CD1c-positive myeloid dendritic cell (primary cell): ENCODE results near the gene SENP6.
"Not testable (repeated sequence)": the region's sequence is repeated elsewhere in the genome, so short reads cannot be mapped to it uniquely, and the experiment has no call there.

ENCODE experiments used
- DNase-seq: peaks from one replicate; pipeline ENCODE4 v3.0.0-alpha.2; 2016; ENCODE audit errors: extremely low spot score

SENP6 gene

DNA sequence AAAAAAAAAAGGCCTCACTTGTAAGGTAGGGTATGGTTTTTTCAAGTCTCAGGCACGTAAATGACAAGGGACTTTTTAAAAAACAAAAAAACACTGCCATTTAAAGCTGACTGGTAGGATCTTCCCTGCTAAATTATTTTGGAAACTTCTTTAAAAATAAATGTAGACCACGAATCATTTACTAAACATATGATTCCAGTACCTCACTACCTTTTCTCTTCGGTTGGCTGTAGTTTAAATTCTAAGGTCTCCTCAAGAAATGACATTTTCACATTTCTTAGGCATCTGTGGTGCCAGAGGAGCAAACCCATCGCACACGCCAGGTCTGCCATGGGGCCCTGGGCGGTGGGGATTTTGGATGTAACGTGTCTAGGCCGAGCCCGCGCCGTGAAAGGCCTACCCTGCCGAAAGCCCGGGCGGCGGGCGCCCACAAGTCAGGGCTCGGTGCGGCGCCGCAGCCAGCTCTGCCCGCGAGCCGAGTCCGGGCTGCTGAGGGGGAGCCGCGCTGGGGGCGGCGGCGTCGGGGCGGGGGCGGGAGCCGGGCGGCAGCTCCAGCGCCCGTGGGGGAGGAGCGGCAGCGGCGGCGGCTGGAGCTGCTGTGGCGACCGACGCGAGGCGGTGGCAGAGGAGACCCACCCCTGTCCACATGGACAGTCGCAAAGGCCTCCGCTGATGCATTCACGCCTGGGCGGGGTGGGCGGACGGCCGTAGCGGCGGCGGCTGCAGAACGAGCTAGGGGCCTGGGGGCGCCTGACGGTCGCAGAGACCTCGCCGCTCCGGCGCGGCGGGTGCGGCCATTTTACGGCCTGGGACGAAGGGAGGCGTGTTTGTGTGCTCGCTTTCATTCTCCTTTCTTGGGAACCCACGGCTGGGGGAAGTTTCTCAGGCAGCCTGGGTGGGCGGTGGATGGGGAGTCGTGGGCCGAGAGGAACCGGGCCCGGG, at the start of gene SENP6:
Gene SENP6, plus strand, starts transcription at position 577 of the 942 bp plus-strand sequence. CDS start 645 bp downstream, outside the sequence.
- DNase-seq: peak; percentile 92

GRCh38 chr6:75556240-75556639, 45.4 kb upstream of the SENP6 start:
- no peak for DNase-seq

DNA sequence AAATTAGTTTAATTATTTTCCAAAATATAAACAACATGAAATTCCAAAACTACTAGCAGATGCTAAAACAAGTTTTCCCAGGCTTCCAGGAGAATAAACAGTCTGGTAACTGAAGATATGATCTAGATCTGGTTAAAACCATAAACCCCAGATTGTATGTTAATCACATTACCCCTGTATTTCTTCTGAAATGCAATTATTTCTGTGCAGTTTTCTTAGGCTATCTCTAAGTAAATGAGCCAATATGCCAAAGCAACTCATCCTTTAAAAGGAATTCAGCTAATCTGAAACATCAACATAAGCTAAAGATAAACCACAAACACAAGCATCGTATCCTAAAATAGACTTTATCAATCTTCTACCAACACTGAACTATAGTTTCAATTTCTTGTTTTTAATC, 44.6 kb upstream of the SENP6 start:
- DNase-seq: no peak

GRCh38 chr6:75563032-75563431, 38.6 kb upstream of the SENP6 start:
- peak; percentile 50 for DNase-seq

- no peak for DNase-seq
Measured at GRCh38 chr6:75566137-75566767, 35.4 kb upstream of the SENP6 start.

- no peak for DNase-seq
Measured at GRCh38 chr6:75568100-75568499, 33.6 kb upstream of the SENP6 start.

GRCh38 chr6:75568965-75569364, 32.7 kb upstream of the SENP6 start:
- no peak for DNase-seq

GRCh38 chr6:75570671-75571070, 31.0 kb upstream of the SENP6 start:
- DNase-seq: not testable (repeated sequence)

DNA sequence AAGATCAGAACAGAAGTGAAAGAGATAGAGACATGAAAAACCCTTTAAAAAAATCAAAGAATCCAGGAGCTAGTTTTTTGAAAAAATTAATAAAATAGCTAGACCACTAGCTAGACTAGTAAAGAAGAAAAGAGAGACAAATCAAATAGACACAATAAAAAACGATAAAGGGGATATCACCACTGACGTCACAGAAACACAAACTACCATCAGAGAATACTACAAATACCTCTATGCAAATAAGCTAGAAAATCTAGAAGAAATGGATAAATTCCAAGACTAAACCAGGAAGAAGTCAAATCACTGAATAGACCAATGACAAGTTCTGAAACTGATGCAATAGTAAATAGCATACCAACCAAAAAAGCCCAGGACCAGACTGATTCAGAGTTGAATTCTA, 29.6 kb upstream of the SENP6 start:
- no peak for DNase-seq

- DNase-seq: no peak
Measured at GRCh38 chr6:75579951-75580350, 21.7 kb upstream of the SENP6 start.

GRCh38 chr6:75581231-75581630, 20.4 kb upstream of the SENP6 start:
- no peak for DNase-seq

DNA sequence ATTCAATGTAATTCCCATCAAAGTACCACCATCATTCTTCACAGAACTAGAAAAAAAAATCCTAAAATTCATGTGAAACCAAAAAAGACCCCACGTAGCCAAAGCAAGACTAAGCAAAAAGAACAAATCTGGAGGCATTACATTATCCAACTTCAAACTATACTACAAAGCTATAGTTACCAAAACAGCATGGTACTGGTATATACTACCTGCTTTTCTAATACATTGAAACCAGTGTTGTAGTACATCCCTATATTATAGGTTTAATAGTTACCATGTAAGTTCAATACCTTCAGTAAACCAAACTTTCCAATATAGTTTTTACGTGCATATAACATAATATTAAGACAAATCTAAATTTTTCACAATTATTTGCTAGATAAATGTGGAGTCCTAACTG, 17.1 kb upstream of the SENP6 start:
- DNase-seq: not testable (repeated sequence)

GRCh38 chr6:75588948-75589347, 12.7 kb upstream of the SENP6 start:
- no peak for DNase-seq

GRCh38 chr6:75590370-75590769, 11.3 kb upstream of the SENP6 start:
- no peak for DNase-seq

- not testable (repeated sequence) for DNase-seq
Measured at GRCh38 chr6:75596380-75596779, 5.3 kb upstream of the SENP6 start.

- DNase-seq: no peak
Measured at GRCh38 chr6:75600768-75601167, 912 bp upstream of the SENP6 start.

DNA sequence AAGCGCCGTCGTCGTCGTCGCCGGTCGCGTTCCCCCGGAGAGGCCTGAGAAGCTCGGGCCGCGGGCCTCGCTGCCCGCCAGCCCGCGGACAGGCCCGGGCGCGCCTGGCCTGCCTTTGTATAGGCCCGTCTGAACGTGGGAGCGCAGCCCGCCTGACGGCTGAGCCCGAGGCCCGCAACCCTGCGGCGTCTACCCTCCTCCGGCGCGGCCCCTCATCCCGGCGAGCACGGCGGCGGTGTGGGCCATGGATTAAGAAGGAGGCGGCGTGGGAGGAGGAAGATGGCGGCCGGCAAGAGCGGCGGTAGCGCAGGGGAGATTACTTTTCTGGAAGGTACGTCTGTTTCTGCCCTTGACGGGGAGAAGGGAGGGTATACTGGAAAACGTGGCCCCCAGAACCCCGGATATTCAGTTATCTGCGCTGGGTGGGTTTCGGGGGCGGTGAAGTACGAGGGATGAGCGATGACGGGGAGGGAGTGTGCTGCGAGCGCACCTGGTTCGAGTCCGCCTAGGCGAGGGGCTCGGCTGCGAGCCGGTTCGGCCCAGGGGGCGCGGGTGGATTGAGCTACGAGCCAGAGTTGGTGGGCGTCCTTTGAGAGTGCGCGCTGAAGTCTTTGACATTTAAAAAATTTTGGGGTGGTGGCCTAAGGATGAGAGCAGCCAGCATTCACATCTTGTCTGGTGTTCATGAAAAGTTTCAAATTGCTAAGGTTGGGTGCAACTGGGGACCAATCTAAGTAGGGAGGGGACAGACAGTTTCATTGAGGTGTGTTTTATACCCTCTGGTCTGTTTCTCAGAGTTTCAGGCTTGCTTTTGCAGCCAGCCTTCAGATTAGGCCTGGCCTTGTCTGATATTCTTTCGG, 796 bp downstream of the SENP6 start:
- DNase-seq: peak; percentile 28

GRCh38 chr6:75603106-75603420, 1.4 kb downstream of the SENP6 start:
- no peak for DNase-seq

GRCh38 chr6:75604294-75604693, 2.6 kb downstream of the SENP6 start:
- no peak for DNase-seq

DNA sequence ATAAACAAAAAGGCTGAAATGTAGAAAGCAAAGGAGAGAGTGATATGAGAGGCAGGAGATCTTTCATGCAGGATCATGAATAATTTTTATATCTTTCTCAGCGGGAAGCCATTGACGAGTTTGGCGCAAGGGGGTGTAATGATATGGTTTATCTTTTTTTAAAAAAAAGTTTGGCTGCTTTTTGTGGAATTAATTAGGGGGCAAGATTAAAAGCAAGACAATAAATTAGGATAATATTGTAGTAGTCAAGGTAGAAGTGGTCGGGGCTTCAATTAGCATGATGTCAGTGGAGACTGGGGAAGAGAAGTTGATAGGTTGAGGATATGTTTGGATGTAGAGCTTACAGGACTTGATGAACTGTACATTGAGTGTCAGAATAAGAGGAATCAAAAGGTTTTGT, 4.0 kb downstream of the SENP6 start:
- no peak for DNase-seq

DNA sequence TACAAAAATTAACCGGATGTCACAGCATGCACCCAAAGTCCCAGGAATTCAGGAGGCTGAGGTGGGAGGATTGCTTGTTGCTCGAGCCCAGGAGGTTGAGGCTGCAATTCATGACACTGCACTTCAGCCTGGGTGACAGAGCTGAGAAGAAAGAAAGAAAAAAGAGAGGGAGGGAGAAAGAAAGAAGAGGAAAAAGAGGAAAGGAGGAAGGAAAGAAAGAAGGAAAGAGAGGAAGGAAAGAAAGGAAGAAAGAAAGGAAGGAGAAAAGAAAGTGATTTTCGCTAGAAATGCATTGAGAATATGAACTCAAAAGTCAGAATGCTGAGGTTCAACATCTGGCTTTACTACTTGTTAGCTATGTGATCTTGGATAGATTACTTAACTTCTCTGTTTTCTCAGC, 6.6 kb downstream of the SENP6 start:
- no peak for DNase-seq

GRCh38 chr6:75608956-75609533, 7.4 kb downstream of the SENP6 start:
- DNase-seq: peak; percentile 69
